WTC11 (cell line): Measurements from ENCODE around the gene ZCCHC24.

Source experiments
- AFF4 ChIP-seq: sonication (generic); formaldehyde crosslinking; IDR thresholded peaks from 2 replicates; pipeline ENCODE4 v1.8.1; 2023; ENCODE audit warnings: mild to moderate bottlenecking, missing genetic modification reagents, borderline replicate concordance
- MAX ChIP-seq: sonication (generic); formaldehyde crosslinking; IDR thresholded peaks from 2 replicates; pipeline ENCODE4 v1.8.0; 2022; ENCODE audit warnings: mild to moderate bottlenecking, missing genetic modification reagents
- NR2C2 ChIP-seq: sonication (generic); formaldehyde crosslinking; IDR thresholded peaks from 2 replicates; pipeline ENCODE4 v1.8.0; 2022; ENCODE audit warnings: mild to moderate bottlenecking, missing genetic modification reagents
- TF ChIP-seq, protein P1 (sequence below): fragments of 200-600 bp; IDR thresholded peaks from 2 replicates; pipeline ENCODE4 v1.8.0; 2022; ENCODE audit warnings: antibody characterized with exemption

DNA sequence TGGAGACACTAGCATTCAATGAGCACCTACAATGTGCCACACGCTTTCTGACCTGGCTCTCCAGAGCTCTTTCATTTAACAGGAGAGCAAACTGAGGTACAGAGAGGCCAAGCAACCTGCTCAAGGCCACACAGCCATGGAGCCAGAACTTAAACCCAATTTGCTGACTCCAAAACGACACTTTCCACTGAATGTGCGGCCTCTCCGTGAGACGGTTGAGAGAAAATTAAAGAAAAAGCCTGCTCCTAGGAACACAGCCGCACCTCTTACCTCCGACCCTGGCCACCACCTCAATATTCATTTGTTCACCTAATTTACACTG, 42.8 kb downstream of the ZCCHC24 start:
- TF ChIP-seq MAX (CRISPR knock-in tag): no peak
- TF ChIP-seq, protein P1, sequence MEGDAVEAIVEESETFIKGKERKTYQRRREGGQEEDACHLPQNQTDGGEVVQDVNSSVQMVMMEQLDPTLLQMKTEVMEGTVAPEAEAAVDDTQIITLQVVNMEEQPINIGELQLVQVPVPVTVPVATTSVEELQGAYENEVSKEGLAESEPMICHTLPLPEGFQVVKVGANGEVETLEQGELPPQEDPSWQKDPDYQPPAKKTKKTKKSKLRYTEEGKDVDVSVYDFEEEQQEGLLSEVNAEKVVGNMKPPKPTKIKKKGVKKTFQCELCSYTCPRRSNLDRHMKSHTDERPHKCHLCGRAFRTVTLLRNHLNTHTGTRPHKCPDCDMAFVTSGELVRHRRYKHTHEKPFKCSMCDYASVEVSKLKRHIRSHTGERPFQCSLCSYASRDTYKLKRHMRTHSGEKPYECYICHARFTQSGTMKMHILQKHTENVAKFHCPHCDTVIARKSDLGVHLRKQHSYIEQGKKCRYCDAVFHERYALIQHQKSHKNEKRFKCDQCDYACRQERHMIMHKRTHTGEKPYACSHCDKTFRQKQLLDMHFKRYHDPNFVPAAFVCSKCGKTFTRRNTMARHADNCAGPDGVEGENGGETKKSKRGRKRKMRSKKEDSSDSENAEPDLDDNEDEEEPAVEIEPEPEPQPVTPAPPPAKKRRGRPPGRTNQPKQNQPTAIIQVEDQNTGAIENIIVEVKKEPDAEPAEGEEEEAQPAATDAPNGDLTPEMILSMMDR: no peak
- TF ChIP-seq NR2C2 (CRISPR knock-in tag): no peak
- TF ChIP-seq AFF4 (CRISPR knock-in tag): no peak
